Measurements from ENCODE around the gene C3.

Gene C3

DNA sequence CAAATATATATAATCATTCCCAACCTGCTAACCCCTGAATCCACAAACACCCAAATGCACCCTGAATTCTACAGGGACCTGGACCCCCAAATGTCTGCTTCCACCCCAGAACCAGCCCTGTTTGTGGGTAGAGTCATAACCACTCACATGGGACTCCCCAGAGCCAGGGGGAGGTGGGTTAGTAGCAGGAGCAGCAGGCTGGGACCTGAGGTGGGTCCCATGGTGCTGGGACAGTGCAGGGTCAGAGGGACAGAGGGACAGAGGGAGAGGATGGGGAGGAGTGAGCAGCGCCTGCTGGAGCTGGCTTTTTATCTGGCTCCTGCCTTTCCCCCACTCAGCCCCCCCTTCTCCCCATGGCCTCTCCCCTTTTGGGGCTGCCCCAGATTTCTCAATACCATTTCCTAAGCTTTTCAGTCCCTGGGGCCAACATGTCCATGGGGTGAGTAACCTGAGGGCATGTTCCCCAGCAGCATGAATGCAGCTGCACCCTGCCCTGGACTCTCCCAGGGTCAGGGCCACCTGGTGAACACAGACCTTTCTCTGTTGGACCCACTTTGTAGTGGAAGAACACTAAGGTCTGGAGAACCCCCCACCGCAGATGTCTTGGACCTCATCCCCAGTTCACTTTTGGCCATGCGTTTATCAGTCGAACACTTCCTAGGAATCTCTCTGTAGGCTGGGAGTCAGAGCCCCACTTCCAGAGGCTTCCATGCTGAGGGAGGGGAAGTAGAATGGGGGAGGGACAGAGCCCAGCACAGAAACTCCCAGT lies at the start of gene C3:
Gene C3, minus strand, starts transcription at position 282 of the 769 bp plus-strand sequence. Its CDS starts 61 bp downstream, at position 221.
- DNase-seq (ENCODE audit: low read depth) = peak; percentile 85
- peak within 1 kb of the TSS; percentile 15; the same call in 1 of the 2 replicates for H3K4me3 ChIP-seq (ENCODE audit: low read length)
- TF ChIP-seq, protein P1, sequence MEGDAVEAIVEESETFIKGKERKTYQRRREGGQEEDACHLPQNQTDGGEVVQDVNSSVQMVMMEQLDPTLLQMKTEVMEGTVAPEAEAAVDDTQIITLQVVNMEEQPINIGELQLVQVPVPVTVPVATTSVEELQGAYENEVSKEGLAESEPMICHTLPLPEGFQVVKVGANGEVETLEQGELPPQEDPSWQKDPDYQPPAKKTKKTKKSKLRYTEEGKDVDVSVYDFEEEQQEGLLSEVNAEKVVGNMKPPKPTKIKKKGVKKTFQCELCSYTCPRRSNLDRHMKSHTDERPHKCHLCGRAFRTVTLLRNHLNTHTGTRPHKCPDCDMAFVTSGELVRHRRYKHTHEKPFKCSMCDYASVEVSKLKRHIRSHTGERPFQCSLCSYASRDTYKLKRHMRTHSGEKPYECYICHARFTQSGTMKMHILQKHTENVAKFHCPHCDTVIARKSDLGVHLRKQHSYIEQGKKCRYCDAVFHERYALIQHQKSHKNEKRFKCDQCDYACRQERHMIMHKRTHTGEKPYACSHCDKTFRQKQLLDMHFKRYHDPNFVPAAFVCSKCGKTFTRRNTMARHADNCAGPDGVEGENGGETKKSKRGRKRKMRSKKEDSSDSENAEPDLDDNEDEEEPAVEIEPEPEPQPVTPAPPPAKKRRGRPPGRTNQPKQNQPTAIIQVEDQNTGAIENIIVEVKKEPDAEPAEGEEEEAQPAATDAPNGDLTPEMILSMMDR (conservative IDR thresholded peaks at IDR 0.05; ENCODE audit: low read length) = no peak

DNA sequence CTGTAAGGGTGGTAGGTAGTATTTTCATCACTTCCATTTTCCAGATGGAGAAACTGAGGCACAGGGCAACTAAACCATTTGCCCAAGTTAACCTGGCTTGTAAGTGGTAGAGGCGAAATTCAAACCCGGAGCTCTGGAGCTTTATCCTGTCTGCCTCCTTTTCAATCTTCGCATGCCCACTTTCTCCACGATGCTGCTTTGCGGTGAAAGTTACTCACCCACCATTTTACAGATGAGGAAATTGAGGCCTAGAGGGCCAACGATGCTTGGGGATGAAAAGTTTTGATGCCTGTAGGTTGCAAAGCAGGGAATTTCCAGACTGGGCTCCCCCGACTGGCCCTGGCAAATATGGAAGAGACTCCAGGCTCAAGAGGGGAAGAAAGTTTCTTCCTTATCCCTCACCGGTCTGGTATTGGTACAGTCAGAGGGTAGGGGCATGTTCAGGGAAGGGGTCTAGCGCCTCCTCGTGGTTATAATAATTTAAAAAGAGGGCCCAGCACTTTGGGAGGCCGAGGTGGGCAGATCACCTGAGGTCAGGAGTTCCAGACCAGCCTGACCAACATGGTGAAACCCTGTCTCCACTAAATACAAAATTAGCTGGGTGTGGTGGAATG lies 48.7 kb upstream of the C3 start:
- no peak overlapping the region for H3K4me3 ChIP-seq (ENCODE audit: low read length)
- DNase-seq (ENCODE audit: low read depth) = peak; percentile 15
- TF ChIP-seq, protein P1 (conservative IDR thresholded peaks at IDR 0.05; ENCODE audit: low read length) = peak; percentile 26

DNA sequence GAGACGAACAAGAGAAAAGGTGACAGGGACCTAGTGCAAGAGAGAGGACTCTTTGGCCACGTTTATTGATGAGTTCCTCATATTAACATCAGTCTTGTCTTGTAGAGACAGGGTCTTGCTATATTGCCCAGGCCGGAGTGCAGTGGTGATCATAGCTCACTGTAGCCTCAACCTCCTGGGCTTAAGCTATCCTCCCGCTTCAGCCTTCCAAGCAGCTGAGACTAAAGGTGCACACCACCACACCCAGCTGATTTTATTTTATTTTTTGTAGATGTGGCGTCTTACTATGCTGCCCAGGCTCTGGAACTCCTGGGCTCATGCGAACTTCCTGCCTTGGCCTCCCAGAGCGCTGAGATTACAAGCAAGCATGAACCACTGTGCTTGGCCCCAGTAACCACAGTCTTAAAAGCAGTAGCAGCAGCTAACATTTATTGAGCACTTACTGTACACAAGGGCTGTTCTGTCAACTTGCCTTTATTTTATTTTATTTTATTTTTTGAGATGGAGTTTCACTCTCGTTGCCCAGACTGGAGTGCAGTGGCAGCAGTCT lies 47.9 kb upstream of the C3 start:
- TF ChIP-seq, protein P1 (conservative IDR thresholded peaks at IDR 0.05; ENCODE audit: low read length) = no peak
- no peak overlapping the region for H3K4me3 ChIP-seq (ENCODE audit: low read length)
- DNase-seq (ENCODE audit: low read depth) = no peak

DNA sequence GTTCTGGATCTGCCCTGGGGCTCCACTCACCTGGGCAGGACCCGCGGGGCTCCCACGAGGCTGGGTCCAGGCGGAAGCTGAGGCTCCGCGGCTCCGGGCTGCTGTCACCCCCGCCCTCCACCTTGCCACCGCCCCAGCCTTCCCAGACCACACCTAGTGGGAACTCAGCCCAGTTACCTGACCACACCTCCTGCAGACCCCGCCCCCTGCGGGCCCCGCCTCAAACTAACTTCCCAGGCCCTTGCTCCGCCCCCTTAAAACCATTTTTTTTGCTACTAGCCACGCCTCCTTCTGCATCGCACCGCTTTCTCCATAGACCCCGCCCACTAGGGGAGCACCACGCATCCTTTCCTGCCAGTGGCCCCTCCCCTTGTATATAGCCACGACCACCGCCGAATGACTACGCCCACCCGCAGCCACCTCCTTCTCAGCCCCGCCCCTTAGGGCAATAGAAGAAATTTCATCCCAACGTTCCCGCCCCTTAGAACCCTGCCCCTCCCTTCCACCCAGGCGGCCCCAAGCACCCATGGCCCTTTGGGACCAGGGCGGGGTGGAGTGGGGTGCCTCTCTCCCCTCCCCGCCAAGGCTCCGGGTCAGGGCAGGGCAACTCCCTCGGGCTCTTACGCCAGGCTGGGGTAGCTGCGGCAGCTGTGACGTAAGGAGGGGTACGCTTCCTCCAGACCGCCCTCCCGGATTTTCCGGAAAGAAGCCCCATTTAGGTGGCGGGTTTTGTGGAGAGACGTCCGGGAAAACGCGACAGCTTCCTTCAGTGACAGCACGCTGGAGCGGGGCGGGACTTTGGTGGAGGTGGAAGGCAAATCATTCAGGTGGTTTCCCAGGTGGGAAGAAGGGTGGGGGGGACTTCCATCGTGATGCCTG lies 47.1 kb upstream of the C3 start, which contains the start of gene SH2D3A:
Gene SH2D3A, minus strand, starts transcription at position 79 of the 879 bp plus-strand sequence. CDS start 3,687 bp downstream, outside the sequence.
- TF ChIP-seq, protein P1 (conservative IDR thresholded peaks at IDR 0.05; ENCODE audit: low read length) = no peak
- no peak within 1 kb of the TSS for H3K4me3 ChIP-seq (ENCODE audit: low read length)
- no peak for DNase-seq (ENCODE audit: low read depth)

DNA sequence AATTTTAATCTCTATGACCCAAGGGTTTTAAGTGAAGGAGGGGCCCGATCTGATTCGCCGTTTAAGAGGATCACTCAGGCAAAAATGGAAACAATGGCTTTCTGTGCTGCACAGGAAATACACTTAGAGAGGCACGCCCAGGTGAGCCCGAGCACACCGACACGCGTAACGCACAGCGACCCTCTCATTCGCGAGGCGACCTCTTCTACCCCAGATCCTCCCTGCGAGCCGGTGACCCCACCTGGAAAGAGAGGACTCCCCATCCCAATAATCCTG lies 46.6 kb upstream of the C3 start:
- H3K4me3 ChIP-seq (ENCODE audit: low read length) = no peak overlapping the region

DNA sequence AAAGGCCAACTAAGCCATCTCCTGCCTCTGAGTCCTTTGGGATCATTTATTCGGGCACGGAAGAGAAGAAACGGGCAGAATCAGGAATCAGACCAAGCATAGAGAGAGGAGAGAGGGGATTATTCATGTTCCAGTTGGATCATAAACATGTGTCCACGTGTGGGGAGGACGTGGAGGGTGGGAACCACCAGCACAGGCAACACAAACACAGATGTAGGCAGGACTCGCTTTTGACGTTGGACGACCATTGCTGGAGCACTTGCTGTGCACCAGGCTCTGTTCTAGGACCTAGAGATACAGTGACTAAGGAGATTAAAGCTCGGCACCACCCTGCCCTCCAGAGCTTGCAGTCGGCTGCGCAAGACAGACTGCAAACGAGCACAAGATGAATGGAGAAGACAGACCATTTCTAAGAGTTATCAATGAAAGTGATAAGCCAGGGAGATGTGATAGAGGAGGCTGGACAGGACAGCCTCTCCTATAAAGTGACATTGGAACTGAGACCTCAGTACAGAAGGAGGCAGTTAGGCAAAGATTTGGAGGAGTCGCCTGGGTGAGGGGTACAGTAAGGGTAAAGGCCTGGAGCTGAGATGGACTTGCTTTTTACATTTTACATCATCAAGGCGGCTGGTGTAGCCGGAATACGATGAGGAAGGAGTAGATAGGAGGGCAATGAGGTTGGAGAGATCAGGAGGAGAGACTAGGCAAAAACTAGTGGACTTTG lies 46.1 kb upstream of the C3 start:
- no peak overlapping the region for H3K4me3 ChIP-seq (ENCODE audit: low read length)
- TF ChIP-seq, protein P1 (conservative IDR thresholded peaks at IDR 0.05; ENCODE audit: low read length) = no peak; the same call in 1 of the 2 replicates
- no peak for DNase-seq (ENCODE audit: low read depth)

More for the DNA sequence above, 46.6 kb upstream of the C3 start:
- TF ChIP-seq, protein P1 (conservative IDR thresholded peaks at IDR 0.05; ENCODE audit: low read length) = no peak
- no peak for DNase-seq (ENCODE audit: low read depth)
